MCF 10A (cell line): Measurements from ENCODE around the gene RNU4-1. TPM values are rescaled to one million over a fixed set of nuclear protein-coding genes. Genes with fewer than 3 reads are reported as not detected.

Experiments
- BruUV-seq: library from RNA; stranded (reverse); fragments of 400-500 nt; replicated peaks from 2 replicates; lab custom pipeline; 2021; lab: Mats Ljungman, UMichigan
- CTCF ChIA-PET: fragments of 300-600 bp; sonication (Branson Sonifier 250); formaldehyde crosslinking; extraction: SDS; loops from one replicate; lab custom pipeline; 2021; ENCODE audit warnings: antibody characterized with exemption, inconsistent platforms; lab: Yijun Ruan, JAX
- POLR2A ChIA-PET: fragments of 300-600, 350-650 bp; sonication (Branson Sonifier 250); formaldehyde crosslinking; extraction: SDS; loops from one replicate; lab custom pipeline; 2020; ENCODE audit warnings: antibody characterized with exemption, inconsistent platforms; lab: Yijun Ruan, JAX
- DNase-seq: peaks from one replicate; pipeline ENCODE4 v3.0.0-alpha.2; 2018; ENCODE audit not compliant: unreplicated experiment
- H3K27ac Mint-ChIP-seq: one replicate; pipeline ENCODE4 v1.8.0; 2022; ENCODE audit warnings: mild to moderate bottlenecking, low read depth, mixed read lengths; ENCODE audit not compliant: unreplicated experiment
- H3K27me3 Mint-ChIP-seq: one replicate; pipeline ENCODE4 v1.8.0; 2022; ENCODE audit warnings: mixed read lengths; ENCODE audit not compliant: insufficient read depth, unreplicated experiment
- H3K36me3 Mint-ChIP-seq: one replicate; pipeline ENCODE4 v1.8.0; 2022; ENCODE audit warnings: mild to moderate bottlenecking, moderate library complexity, mixed read lengths; ENCODE audit not compliant: insufficient read depth, unreplicated experiment
- H3K4me1 Mint-ChIP-seq: one replicate; pipeline ENCODE4 v1.8.0; 2022; ENCODE audit warnings: mixed read lengths; ENCODE audit not compliant: insufficient read depth, unreplicated experiment
- H3K4me3 Mint-ChIP-seq: one replicate; pipeline ENCODE4 v1.8.0; 2022; ENCODE audit warnings: mild to moderate bottlenecking, moderate library complexity, mixed read lengths; ENCODE audit not compliant: unreplicated experiment
- H3K9me3 Mint-ChIP-seq: one replicate; pipeline ENCODE4 v1.8.0; 2022; ENCODE audit warnings: mixed read lengths; ENCODE audit not compliant: unreplicated experiment
- CTCF ChIP-seq: fragments of 200-600 bp; IDR thresholded peaks from one replicate; pipeline ENCODE4 v1.8.0; 2022; ENCODE audit warnings: antibody characterized with exemption, mild to moderate bottlenecking; ENCODE audit not compliant: unreplicated experiment
- intact Hi-C: fragments of 100-400 bp; cut with micrococcal nuclease; formaldehyde crosslinking; loops from 2 replicates; pipeline ENCODE4 v1.14.1; 2022
- total RNA-seq: library from RNA; stranded (reverse); gene quantifications from 2 replicates; pipeline ENCODE4 v1.2.3, GENCODE V29; 2022

The RNU4-1 gene
- total RNA-seq, 1 experiment from 2014 or later: 1,764 TPM

GRCh38 chr12:120261951-120262851 is 30.8 kb downstream of the RNU4-1 start:
- Mint-ChIP-seq H3K4me1 (peaks cover 50% of the 10 kb centered on the region), H3K27me3 (no peaks in the 10 kb centered on the region), H3K4me3 (peak overlapping the region; percentile 95), H3K27ac (peak overlapping the region; percentile 94), H3K36me3 (peaks cover 34% of the 10 kb centered on the region), H3K9me3 (no peaks in the 10 kb centered on the region)
- intact Hi-C loops: loop anchor here (1.0 to 10.0 kb wide), 4 partner anchors 15 to 147 kb away; partner anchors contain the start of gene RAB35
- DNase-seq: peak; percentile 90
- TF ChIP-seq CTCF: no peak
- ChIA-PET POLR2A (interaction anchor here (0.6 to 21.6 kb wide), 10 partner anchors 12 to 184 kb away, joined by 3 to 549 read pairs (median 64); partner anchors contain the start of genes GATC, RNU4-1, RNU4-2 and RPLP0), CTCF (interaction anchor here (0.6 to 15.6 kb wide), 8 partner anchors 13 to 62 kb away, joined by 3 to 454 read pairs (median 26); partner anchors contain the start of gene RPLP0)
- no TSS peak for BruUV-seq

- ChIA-PET POLR2A (interaction anchor here (1.0 to 21.6 kb wide), 8 partner anchors 11 to 185 kb away, joined by 3 to 549 read pairs (median 166); partner anchors contain the start of genes GATC, RNU4-1, RNU4-2 and RPLP0), CTCF (interaction anchor here (0.6 to 15.6 kb wide), 6 partner anchors 11 to 180 kb away, joined by 3 to 454 read pairs (median 70); partner anchors contain the start of gene RPLP0)
- BruUV-seq: no TSS peak
- Mint-ChIP-seq H3K9me3 (no peaks in the 10 kb centered on the region), H3K36me3 (peaks cover 34% of the 10 kb centered on the region), H3K27me3 (no peaks in the 10 kb centered on the region), H3K27ac (no peak overlapping the region), H3K4me3 (no peak overlapping the region), H3K4me1 (peaks cover 63% of the 10 kb centered on the region)
- intact Hi-C loops: loop anchor here (10.0 kb wide), 1 partner anchor 146 kb away; the partner anchor contains the start of gene RAB35
- DNase-seq: no peak
- no peak for TF ChIP-seq CTCF
Observed at GRCh38 chr12:120260607-120261006, 32.4 kb downstream of the RNU4-1 start.

- H3K4me1 Mint-ChIP-seq: peaks cover 67% of the 10 kb centered on the region
- peaks cover 35% of the 10 kb centered on the region for H3K36me3 Mint-ChIP-seq
- no peaks in the 10 kb centered on the region for H3K27me3 Mint-ChIP-seq
- H3K4me3 Mint-ChIP-seq: no peak overlapping the region
- peak overlapping the region; percentile 31 for H3K27ac Mint-ChIP-seq
- intact Hi-C loops: loop anchor here (10.0 kb wide), 1 partner anchor 145 kb away; the partner anchor contains the start of gene RAB35
- TF ChIP-seq CTCF: no peak
- ChIA-PET CTCF (interaction anchor here (2.9 to 24.9 kb wide), 3 partner anchors 11 to 31 kb away, joined by 27 to 336 read pairs (median 142); no protein-coding TSS in a partner anchor), POLR2A (interaction anchor here (0.6 to 21.6 kb wide), 9 partner anchors 10 to 62 kb away, joined by 3 to 549 read pairs (median 31); partner anchors contain the start of genes RNU4-1, RNU4-2, RPLP0 and SIRT4)
- DNase-seq: peak; percentile 18
- H3K9me3 Mint-ChIP-seq: no peaks in the 10 kb centered on the region
- BruUV-seq: no TSS peak
Observed at GRCh38 chr12:120259418-120260202, 33.4 kb downstream of the RNU4-1 start.
